Osteoblast (primary cell): ENCODE measurements around the gene DMXL2. TPM values are rescaled to one million over a fixed set of nuclear protein-coding genes. Genes with fewer than 3 reads are reported as not detected.
"Not testable (repeated sequence)": the region's sequence is repeated elsewhere in the genome, so short reads cannot be mapped to it uniquely, and the experiment has no call there.

Experiments used
- DNase-seq: peaks from one replicate; pipeline ENCODE4 v3.0.0; 2011; ENCODE audit warnings: low spot score, mixed read lengths; ENCODE audit not compliant: insufficient read length; ENCODE audit errors: missing footprints
- H2AFZ ChIP-seq: 2 replicates; pipeline ENCODE4 v1.6.0; 2011; ENCODE audit warnings: mild to moderate bottlenecking, low read length
- H3K27ac ChIP-seq: 2 replicates; pipeline ENCODE4 v1.5.1; 2011; ENCODE audit warnings: mild to moderate bottlenecking, low read depth, low read length, moderate library complexity
- H3K27me3 ChIP-seq: 2 replicates; pipeline ENCODE4 v1.6.0; 2012; ENCODE audit warnings: mild to moderate bottlenecking, control low read depth, inconsistent platforms, low read length, moderate library complexity; ENCODE audit not compliant: insufficient read depth
- H3K36me3 ChIP-seq: 2 replicates; pipeline ENCODE4 v1.5.1; 2011; ENCODE audit warnings: mild to moderate bottlenecking, low read length, control low read depth, moderate library complexity; ENCODE audit not compliant: insufficient read depth
- H3K4me1 ChIP-seq: 2 replicates; pipeline ENCODE4 v1.5.1; 2011; ENCODE audit warnings: mild to moderate bottlenecking, low read length, control low read depth, moderate library complexity; ENCODE audit not compliant: insufficient read depth
- H3K4me2 ChIP-seq: 2 replicates; pipeline ENCODE4 v1.6.0; 2011; ENCODE audit warnings: mild to moderate bottlenecking, low read length; ENCODE audit not compliant: insufficient read depth
- H3K4me3 ChIP-seq: fragments of 200-600 bp; sonication (generic); 3 replicates; pipeline ENCODE4 v1.5.1; 2012; ENCODE audit warnings: mild to moderate bottlenecking, low read length, inconsistent platforms; ENCODE audit not compliant: insufficient read depth
- H3K79me2 ChIP-seq: 2 replicates; pipeline ENCODE4 v1.6.0; 2012; ENCODE audit warnings: mild to moderate bottlenecking, low read length, control low read depth, inconsistent platforms; ENCODE audit not compliant: insufficient read depth
- H3K9me3 ChIP-seq: 2 replicates; pipeline ENCODE4 v1.5.1; 2011; ENCODE audit warnings: low read depth, low read length, control low read depth
- H4K20me1 ChIP-seq: 2 replicates; pipeline ENCODE4 v1.6.0; 2012; ENCODE audit warnings: mild to moderate bottlenecking, low read length, control low read depth; ENCODE audit not compliant: insufficient read depth
- total RNA-seq: library from RNA; depleted of rRNA; stranded (reverse); fragments of >200 nt; gene quantifications from 2 replicates; pipeline ENCODE4 v1.2.3, GENCODE V29; 2012
- TF ChIP-seq, protein P1 (sequence below): IDR thresholded peaks from 2 replicates; pipeline ENCODE4 v1.5.1; 2011; ENCODE audit warnings: mild to moderate bottlenecking, low read depth, low read length, moderate library complexity; ENCODE audit errors: extremely low read depth

The DMXL2 gene
- total RNA-seq, 1 donor, result 37.3 TPM

GRCh38 chr15:51575775-51576174 is 46.8 kb downstream of the DMXL2 start:
- Histone ChIP-seq H2AFZ (no peak overlapping the region), H3K4me3 (no peak overlapping the region), H3K27me3 (no peaks in the 10 kb centered on the region), H3K9me3 (no peaks in the 10 kb centered on the region), H3K4me2 (no peak overlapping the region), H3K36me3 (no peaks in the 10 kb centered on the region), H4K20me1 (peaks cover 6% of the 10 kb centered on the region), H3K79me2 (peaks cover 2% of the 10 kb centered on the region), H3K27ac (no peak overlapping the region), H3K4me1 (peaks cover 4% of the 10 kb centered on the region)
- TF ChIP-seq, protein P1, sequence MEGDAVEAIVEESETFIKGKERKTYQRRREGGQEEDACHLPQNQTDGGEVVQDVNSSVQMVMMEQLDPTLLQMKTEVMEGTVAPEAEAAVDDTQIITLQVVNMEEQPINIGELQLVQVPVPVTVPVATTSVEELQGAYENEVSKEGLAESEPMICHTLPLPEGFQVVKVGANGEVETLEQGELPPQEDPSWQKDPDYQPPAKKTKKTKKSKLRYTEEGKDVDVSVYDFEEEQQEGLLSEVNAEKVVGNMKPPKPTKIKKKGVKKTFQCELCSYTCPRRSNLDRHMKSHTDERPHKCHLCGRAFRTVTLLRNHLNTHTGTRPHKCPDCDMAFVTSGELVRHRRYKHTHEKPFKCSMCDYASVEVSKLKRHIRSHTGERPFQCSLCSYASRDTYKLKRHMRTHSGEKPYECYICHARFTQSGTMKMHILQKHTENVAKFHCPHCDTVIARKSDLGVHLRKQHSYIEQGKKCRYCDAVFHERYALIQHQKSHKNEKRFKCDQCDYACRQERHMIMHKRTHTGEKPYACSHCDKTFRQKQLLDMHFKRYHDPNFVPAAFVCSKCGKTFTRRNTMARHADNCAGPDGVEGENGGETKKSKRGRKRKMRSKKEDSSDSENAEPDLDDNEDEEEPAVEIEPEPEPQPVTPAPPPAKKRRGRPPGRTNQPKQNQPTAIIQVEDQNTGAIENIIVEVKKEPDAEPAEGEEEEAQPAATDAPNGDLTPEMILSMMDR, result no peak
- no peak for DNase-seq

- H3K27me3 ChIP-seq, H3K27ac ChIP-seq, H2AFZ ChIP-seq, H3K36me3 ChIP-seq, H3K4me3 ChIP-seq, H3K4me2 ChIP-seq, H3K9me3 ChIP-seq, DNase-seq, H3K79me2 ChIP-seq, H4K20me1 ChIP-seq, H3K4me1 ChIP-seq: not testable (repeated sequence)
Measured at GRCh38 chr15:51573352-51573751, 49.2 kb downstream of the DMXL2 start.

GRCh38 chr15:51568939-51569784 is 53.4 kb downstream of the DMXL2 start:
- not testable (repeated sequence) for H4K20me1 ChIP-seq, H3K36me3 ChIP-seq, H3K4me3 ChIP-seq, H2AFZ ChIP-seq, H3K79me2 ChIP-seq, H3K4me1 ChIP-seq, H3K27ac ChIP-seq, H3K9me3 ChIP-seq, H3K27me3 ChIP-seq, H3K4me2 ChIP-seq
- peak; percentile 8 for DNase-seq

DNA sequence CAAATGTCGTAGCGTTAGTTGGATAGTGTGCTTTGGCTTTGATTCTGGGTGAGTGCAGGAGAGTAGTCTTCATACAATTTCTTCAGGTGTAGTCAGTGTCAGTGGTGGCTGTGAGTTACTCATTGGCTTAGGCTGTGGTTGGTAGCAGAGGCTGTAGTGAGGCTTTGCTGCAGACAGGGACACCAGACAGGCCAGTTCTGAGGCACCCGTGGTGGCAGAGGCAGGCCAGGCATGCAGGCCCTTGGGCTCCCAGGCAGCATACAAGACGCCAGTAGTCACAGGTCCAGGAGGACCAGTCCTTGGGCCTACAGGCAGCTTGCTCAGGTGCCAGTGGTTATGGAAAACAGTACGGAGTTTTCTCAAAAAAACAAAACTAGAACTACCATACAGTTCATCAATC is 61.3 kb downstream of the DMXL2 start:
- DNase-seq, result no peak
- no peak overlapping the region for H2AFZ ChIP-seq
- TF ChIP-seq, protein P1, result no peak
- no peak overlapping the region for H3K4me2 ChIP-seq
- no peaks in the 10 kb centered on the region for H3K9me3 ChIP-seq
- H3K79me2 ChIP-seq, result no peaks in the 10 kb centered on the region
- H3K4me1 ChIP-seq, result no peaks in the 10 kb centered on the region
- H3K36me3 ChIP-seq, result no peaks in the 10 kb centered on the region
- no peak overlapping the region for H3K27ac ChIP-seq
- H3K27me3 ChIP-seq, result no peaks in the 10 kb centered on the region
- H4K20me1 ChIP-seq, result no peaks in the 10 kb centered on the region
- H3K4me3 ChIP-seq, result no peak overlapping the region

DNA sequence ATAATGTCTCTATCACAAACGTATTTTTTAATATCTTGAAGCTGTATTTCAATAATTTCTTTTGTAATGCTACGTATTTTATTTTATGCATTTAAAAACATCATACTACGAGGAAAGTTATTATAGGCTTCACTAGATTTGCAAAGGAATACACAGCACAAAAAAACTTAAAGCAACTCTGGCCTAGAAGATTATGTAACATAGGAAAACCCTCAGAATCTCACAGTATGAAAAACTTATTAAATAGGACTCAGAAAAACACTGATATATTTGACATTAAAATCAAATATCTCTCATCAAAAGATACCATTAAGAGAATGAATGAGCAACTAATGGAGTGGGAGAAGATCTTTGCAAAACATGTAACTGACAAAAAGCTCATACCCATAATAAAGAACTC is 63.7 kb downstream of the DMXL2 start:
- Histone ChIP-seq H2AFZ (no peak overlapping the region), H3K4me3 (no peak overlapping the region), H3K79me2 (no peaks in the 10 kb centered on the region), H4K20me1 (no peaks in the 10 kb centered on the region), H3K27me3 (no peaks in the 10 kb centered on the region), H3K36me3 (no peaks in the 10 kb centered on the region), H3K27ac (no peak overlapping the region), H3K4me2 (no peak overlapping the region), H3K9me3 (no peaks in the 10 kb centered on the region), H3K4me1 (no peaks in the 10 kb centered on the region)
- no peak for DNase-seq
- TF ChIP-seq, protein P1, result no peak
